Osteocyte (in vitro differentiated cells): ENCODE data around the gene DCHS1. TPM values are rescaled to one million over a fixed set of nuclear protein-coding genes. Genes with fewer than 3 reads are reported as not detected.

ENCODE experiments used
- DNase-seq: peaks from one replicate; pipeline ENCODE4 v3.0.0; 2021; ENCODE audit warnings: mixed read lengths; ENCODE audit not compliant: unreplicated experiment; ENCODE audit errors: extremely low spot score
- H3K27ac Mint-ChIP-seq: one replicate; pipeline ENCODE4 v1.8.0; 2021; ENCODE audit warnings: mild to moderate bottlenecking, mixed read lengths; ENCODE audit not compliant: unreplicated experiment
- H3K27me3 Mint-ChIP-seq: one replicate; pipeline ENCODE4 v1.8.0; 2021; ENCODE audit warnings: mixed read lengths; ENCODE audit not compliant: unreplicated experiment
- H3K36me3 Mint-ChIP-seq: one replicate; pipeline ENCODE4 v1.8.0; 2021; ENCODE audit warnings: mixed read lengths; ENCODE audit not compliant: unreplicated experiment
- H3K4me1 Mint-ChIP-seq: one replicate; pipeline ENCODE4 v1.8.0; 2021; ENCODE audit warnings: mixed read lengths; ENCODE audit not compliant: unreplicated experiment
- H3K4me3 Mint-ChIP-seq: one replicate; pipeline ENCODE4 v1.8.0; 2021; ENCODE audit warnings: mild to moderate bottlenecking, moderate library complexity, mixed read lengths; ENCODE audit not compliant: unreplicated experiment
- H3K9me3 Mint-ChIP-seq: one replicate; pipeline ENCODE4 v1.8.0; 2021; ENCODE audit warnings: mixed read lengths; ENCODE audit not compliant: unreplicated experiment
- total RNA-seq: library from RNA; stranded (reverse); gene quantifications from 2 replicates; pipeline ENCODE4 v1.2.1, GENCODE V29; 2021
- TF ChIP-seq, protein P1 (sequence below): fragments of 200-600 bp; sonication (generic); IDR thresholded peaks from 2 replicates; pipeline ENCODE4 v1.5.0; 2021; ENCODE audit warnings: antibody characterized with exemption, mild to moderate bottlenecking, moderate library complexity

The DCHS1 gene
- total RNA-seq, 1 donor from 2014 or later, result 63.0 TPM

DNA sequence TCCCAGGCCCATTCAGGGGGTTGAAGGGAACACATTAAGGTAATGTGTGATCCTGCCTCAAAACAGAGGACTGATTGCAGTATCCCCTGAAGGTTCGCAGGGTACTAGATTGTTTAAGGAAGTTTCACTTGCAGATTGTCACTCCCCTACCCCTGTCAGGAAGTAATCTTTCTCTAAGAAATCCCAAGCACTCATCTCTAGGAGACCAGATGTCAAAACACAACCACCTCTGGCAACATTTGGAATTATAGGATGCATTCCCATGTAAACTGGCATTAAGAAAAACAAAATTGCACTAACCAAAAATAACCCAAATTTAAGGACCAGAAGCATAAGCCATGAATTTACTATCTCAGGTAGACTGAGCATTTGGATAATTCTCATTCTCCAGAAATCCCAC lies 25.9 kb upstream of the DCHS1 start:
- Mint-ChIP-seq H3K27me3 (no peaks in the 10 kb centered on the region), H3K9me3 (no peaks in the 10 kb centered on the region), H3K4me3 (peak overlapping the region; percentile 67), H3K4me1 (peaks cover 16% of the 10 kb centered on the region), H3K36me3 (peaks cover 13% of the 10 kb centered on the region), H3K27ac (peak overlapping the region; percentile 38)
- TF ChIP-seq, protein P1, sequence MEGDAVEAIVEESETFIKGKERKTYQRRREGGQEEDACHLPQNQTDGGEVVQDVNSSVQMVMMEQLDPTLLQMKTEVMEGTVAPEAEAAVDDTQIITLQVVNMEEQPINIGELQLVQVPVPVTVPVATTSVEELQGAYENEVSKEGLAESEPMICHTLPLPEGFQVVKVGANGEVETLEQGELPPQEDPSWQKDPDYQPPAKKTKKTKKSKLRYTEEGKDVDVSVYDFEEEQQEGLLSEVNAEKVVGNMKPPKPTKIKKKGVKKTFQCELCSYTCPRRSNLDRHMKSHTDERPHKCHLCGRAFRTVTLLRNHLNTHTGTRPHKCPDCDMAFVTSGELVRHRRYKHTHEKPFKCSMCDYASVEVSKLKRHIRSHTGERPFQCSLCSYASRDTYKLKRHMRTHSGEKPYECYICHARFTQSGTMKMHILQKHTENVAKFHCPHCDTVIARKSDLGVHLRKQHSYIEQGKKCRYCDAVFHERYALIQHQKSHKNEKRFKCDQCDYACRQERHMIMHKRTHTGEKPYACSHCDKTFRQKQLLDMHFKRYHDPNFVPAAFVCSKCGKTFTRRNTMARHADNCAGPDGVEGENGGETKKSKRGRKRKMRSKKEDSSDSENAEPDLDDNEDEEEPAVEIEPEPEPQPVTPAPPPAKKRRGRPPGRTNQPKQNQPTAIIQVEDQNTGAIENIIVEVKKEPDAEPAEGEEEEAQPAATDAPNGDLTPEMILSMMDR, result peak; percentile 8
- DNase-seq, result no peak

DNA sequence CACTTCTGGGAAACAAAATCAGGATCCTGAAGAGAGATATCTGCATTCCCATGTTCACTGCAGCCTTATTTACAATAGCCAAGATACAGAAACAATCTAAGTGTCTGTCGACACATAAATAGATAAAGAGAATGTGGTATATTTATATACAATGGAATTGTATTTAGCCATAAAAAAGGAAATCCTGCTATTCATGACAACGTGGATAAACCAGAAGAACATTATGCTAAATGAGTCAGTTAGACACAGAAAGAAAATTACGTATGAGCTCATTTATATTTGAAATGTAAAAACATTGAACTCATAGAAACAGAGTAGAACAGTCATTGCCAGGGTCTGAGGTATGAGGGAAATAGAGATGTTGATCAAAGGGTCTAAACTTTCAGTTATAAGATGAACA lies 21.4 kb upstream of the DCHS1 start:
- Mint-ChIP-seq H3K9me3 (no peaks in the 10 kb centered on the region), H3K4me3 (no peak overlapping the region), H3K27ac (no peak overlapping the region), H3K36me3 (peaks cover 13% of the 10 kb centered on the region), H3K27me3 (no peaks in the 10 kb centered on the region), H3K4me1 (peaks cover 7% of the 10 kb centered on the region)
- no peak for DNase-seq
- TF ChIP-seq, protein P1, result no peak

DNA sequence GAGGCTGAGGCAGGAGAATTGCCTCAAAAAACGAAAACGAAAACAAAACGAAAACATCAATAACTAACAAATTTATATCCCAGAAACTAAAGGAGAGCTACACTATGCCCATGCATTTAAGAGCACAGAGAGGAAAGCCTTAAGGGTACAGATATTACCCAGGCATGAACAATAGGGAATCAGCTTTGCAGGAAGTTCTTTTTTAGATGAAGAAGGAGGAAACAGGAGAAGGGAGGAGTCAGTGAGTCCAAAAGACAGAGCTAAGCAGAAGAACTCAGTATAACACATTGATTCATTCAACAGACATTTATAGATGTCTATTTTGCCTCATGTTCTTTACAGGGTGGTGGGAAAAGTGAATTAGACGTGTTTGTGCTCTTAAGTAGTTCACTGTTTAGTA lies 19.3 kb upstream of the DCHS1 start:
- no peaks in the 10 kb centered on the region for H3K27me3 Mint-ChIP-seq
- TF ChIP-seq, protein P1, result no peak
- no peak overlapping the region for H3K4me3 Mint-ChIP-seq

DNA sequence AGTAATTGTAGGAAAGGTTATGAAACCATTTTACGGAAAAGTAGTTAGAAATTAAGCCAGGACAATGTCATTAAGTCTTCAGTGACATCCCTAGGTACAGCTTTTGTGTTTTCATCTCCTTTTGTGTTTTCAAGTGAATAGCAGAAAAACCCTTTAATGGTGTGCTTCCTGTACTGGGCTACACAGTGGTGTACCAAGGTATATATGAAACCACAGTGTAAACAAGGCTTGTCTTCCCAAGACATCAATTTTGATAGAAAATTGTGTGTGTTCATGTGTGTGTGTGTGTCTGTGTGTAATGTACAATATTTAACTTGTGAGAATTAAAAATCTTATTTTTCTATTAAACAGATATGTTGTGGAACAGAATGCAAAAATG lies 18.6 kb upstream of the DCHS1 start:
- Mint-ChIP-seq H3K27ac (no peak overlapping the region), H3K27me3 (no peaks in the 10 kb centered on the region), H3K9me3 (no peaks in the 10 kb centered on the region), H3K36me3 (peaks cover 2% of the 10 kb centered on the region), H3K4me1 (no peaks in the 10 kb centered on the region), H3K4me3 (no peak overlapping the region)
- DNase-seq, result no peak
- TF ChIP-seq, protein P1, result no peak

More for the DNA sequence above, 19.3 kb upstream of the DCHS1 start:
- Mint-ChIP-seq H3K27ac (no peak overlapping the region), H3K36me3 (peaks cover 5% of the 10 kb centered on the region), H3K9me3 (no peaks in the 10 kb centered on the region), H3K4me1 (no peaks in the 10 kb centered on the region)
- DNase-seq, result no peak

DNA sequence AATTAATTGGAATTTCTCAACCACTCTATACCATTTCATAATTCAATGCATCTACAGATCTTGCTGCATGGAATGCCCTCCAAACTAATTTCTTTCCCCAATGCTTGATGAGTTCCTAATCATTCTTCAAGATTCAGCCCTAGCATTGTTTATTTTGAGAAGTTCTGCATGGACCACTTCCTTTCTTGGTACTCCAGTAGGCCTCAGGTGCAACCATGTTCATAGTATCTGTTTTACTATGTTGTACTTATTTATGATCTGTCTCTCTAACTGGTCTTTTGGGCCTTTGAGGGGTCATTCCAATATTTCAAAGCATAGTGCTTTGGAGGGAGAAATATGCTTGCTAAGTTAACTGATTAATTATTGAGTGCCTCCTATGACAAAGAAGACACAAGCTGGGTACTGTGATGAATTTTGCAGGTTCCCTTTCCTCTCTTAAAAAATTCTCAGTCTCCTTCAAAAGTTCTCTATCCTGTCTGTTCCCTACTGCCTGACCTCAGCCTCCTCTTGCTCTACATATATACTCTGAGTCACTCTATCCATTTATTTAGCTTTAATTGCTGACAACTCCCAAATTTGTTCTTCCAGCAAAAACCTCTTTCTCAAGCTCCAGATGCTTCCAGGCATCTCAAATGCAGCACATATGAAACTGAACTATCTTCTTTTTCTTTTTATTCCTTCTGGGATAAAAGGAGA lies 18.1 kb upstream of the DCHS1 start:
- Mint-ChIP-seq H3K4me1 (no peaks in the 10 kb centered on the region), H3K27ac (no peak overlapping the region), H3K4me3 (no peak overlapping the region)

More for the DNA sequence above, 18.1 kb upstream of the DCHS1 start:
- H3K27me3 Mint-ChIP-seq, result no peaks in the 10 kb centered on the region
- no peaks in the 10 kb centered on the region for H3K36me3 Mint-ChIP-seq
- TF ChIP-seq, protein P1, result no peak
- DNase-seq, result no peak
- no peaks in the 10 kb centered on the region for H3K9me3 Mint-ChIP-seq
